Loucy (cell line): Measurements from ENCODE around the gene ZDBF2.

Source experiments
- H2AFZ ChIP-seq: fragments of 200-600 bp; sonication (generic); 2 replicates; pipeline ENCODE4 v1.6.0; 2016; ENCODE audit warnings: antibody characterized with exemption, mild to moderate bottlenecking, low read length, moderate library complexity
- H3F3A ChIP-seq: fragments of 200-600 bp; 2 replicates; pipeline ENCODE4 v1.6.0; 2016; ENCODE audit warnings: antibody characterized with exemption, low read depth, mild to moderate bottlenecking
- H3K27me3 ChIP-seq: fragments of 200-600 bp; sonication (generic); 2 replicates; pipeline ENCODE4 v1.6.1; 2014; ENCODE audit warnings: low read length, mild to moderate bottlenecking; ENCODE audit not compliant: insufficient read depth, poor library complexity, severe bottlenecking
- H3K36me3 ChIP-seq: fragments of 200-600 bp; sonication (generic); 2 replicates; pipeline ENCODE4 v1.6.1; 2016; ENCODE audit warnings: low read length; ENCODE audit not compliant: insufficient read depth
- H3K4me1 ChIP-seq: fragments of 200-600 bp; sonication (generic); 2 replicates; pipeline ENCODE4 v1.5.1; 2014; ENCODE audit warnings: low read length, mild to moderate bottlenecking; ENCODE audit not compliant: insufficient read depth, poor library complexity, severe bottlenecking
- H3K4me2 ChIP-seq: fragments of 200-600 bp; sonication (generic); 2 replicates; pipeline ENCODE4 v1.6.0; 2014; ENCODE audit warnings: antibody characterized with exemption, low read length, low read depth, mild to moderate bottlenecking; ENCODE audit not compliant: poor library complexity, severe bottlenecking
- H3K4me3 ChIP-seq: fragments of 200-600 bp; sonication (generic); 2 replicates; pipeline ENCODE4 v1.5.1; 2014; ENCODE audit warnings: low read length, mild to moderate bottlenecking, mixed read lengths; ENCODE audit not compliant: poor library complexity, severe bottlenecking
- H3K79me2 ChIP-seq: fragments of 200-600 bp; sonication (generic); 2 replicates; pipeline ENCODE4 v1.6.1; 2014; ENCODE audit warnings: low read length; ENCODE audit not compliant: insufficient read depth
- H3K9ac ChIP-seq: fragments of 200-600 bp; sonication (generic); 2 replicates; pipeline ENCODE4 v1.6.0; 2014; ENCODE audit warnings: mild to moderate bottlenecking, low read depth, low read length, moderate library complexity; ENCODE audit not compliant: poor library complexity, severe bottlenecking
- H3K9me2 ChIP-seq: fragments of 200-600 bp; sonication (generic); replicated peaks from 2 replicates; pipeline ENCODE4 v1.6.1; 2016; ENCODE audit warnings: low read depth, low read length, mixed read lengths
- H3K9me3 ChIP-seq: fragments of 200-600 bp; sonication (generic); 2 replicates; pipeline ENCODE4 v1.6.1; 2014; ENCODE audit warnings: mild to moderate bottlenecking, antibody characterized with exemption, low read length, low read depth; ENCODE audit not compliant: insufficient read depth
- H4K20me1 ChIP-seq: fragments of 200-600 bp; sonication (generic); 2 replicates; pipeline ENCODE4 v1.6.0; 2014; ENCODE audit warnings: antibody characterized with exemption, low read length, mild to moderate bottlenecking; ENCODE audit not compliant: insufficient read depth, poor library complexity, severe bottlenecking
- EZH2phosphoT487 ChIP-seq: fragments of 200-600 bp; IDR thresholded peaks from 2 replicates; pipeline ENCODE4 v1.6.1; 2018; ENCODE audit warnings: antibody characterized with exemption, mild to moderate bottlenecking, moderate library complexity, borderline replicate concordance
- TF ChIP-seq, protein P1 (sequence below): fragments of 200-600 bp; sonication (generic); conservative IDR thresholded peaks from 2 replicates; pipeline ENCODE4 v1.5.1; 2014; ENCODE audit warnings: mild to moderate bottlenecking, antibody characterized with exemption, low read length

The ZDBF2 gene

DNA sequence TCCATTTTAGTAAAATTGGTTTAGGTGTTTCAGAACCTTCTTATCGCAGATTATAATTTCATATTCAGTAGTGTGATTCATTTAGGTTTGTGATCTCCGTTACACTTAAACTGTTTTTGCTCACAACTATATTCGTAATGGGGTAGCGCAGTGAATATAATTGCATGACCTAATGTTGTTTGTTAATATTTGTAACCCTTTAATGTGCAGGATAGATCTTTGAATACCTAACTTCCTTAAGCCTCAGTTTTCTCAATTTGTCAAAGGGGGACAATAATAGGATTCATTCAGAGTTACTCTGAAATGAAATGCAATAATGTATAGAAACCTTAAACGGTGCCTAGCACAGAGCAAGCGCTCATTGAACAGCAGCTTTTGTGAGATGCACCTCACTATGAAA, 558 bp upstream of the ZDBF2 start:
- H4K20me1 ChIP-seq: no peaks in the 10 kb centered on the region
- no peak overlapping the region for H2AFZ ChIP-seq
- no peaks in the 10 kb centered on the region for H3K9me3 ChIP-seq
- H3K79me2 ChIP-seq: no peaks in the 10 kb centered on the region
- no peaks in the 10 kb centered on the region for H3K9me2 ChIP-seq
- H3K27me3 ChIP-seq: no peaks in the 10 kb centered on the region
- no peaks in the 10 kb centered on the region for H3F3A ChIP-seq
- H3K36me3 ChIP-seq: no peaks in the 10 kb centered on the region
- no peak for TF ChIP-seq EZH2phosphoT487
- TF ChIP-seq, protein P1, sequence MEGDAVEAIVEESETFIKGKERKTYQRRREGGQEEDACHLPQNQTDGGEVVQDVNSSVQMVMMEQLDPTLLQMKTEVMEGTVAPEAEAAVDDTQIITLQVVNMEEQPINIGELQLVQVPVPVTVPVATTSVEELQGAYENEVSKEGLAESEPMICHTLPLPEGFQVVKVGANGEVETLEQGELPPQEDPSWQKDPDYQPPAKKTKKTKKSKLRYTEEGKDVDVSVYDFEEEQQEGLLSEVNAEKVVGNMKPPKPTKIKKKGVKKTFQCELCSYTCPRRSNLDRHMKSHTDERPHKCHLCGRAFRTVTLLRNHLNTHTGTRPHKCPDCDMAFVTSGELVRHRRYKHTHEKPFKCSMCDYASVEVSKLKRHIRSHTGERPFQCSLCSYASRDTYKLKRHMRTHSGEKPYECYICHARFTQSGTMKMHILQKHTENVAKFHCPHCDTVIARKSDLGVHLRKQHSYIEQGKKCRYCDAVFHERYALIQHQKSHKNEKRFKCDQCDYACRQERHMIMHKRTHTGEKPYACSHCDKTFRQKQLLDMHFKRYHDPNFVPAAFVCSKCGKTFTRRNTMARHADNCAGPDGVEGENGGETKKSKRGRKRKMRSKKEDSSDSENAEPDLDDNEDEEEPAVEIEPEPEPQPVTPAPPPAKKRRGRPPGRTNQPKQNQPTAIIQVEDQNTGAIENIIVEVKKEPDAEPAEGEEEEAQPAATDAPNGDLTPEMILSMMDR: no peak
- H3K4me2 ChIP-seq: no peak overlapping the region
- H3K9ac ChIP-seq: no peak overlapping the region
- no peak overlapping the region for H3K4me3 ChIP-seq
- no peaks in the 10 kb centered on the region for H3K4me1 ChIP-seq

DNA sequence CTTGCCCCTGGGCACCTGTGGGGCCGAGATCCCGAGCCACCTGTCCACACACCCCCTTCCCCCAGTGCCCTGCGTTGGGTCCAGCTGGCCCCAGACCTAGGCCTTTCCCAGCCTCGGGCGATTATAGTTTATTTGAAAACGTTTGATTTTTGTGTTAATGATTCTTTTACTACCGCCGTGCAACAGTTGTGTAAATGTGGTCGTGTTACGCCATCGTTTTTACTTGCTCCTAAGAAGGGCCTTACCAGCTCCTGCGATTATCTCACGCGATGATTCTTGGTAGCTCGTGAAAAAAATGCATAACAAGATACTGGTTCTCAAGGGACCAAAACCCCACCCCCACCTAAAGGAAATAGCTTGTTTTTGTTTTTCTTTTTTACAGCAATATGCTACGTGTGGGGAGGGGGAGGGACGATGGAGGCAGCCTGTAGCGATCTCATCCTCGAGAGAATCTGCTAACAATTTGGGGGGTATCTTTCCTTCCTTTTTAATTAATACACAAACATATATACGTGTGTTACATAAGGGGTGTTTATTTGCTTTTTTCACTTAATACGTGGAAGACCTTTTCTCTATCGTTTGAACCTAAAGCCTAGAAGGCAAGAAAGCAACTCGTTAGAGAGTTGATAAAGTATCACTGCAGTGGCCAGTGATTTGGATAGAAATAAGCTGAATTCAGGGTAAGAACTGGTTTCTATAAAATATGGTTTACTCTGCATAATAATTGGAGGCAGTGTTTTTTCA, 1.0 kb downstream of the ZDBF2 start:
- Histone ChIP-seq H3K4me2 (no peak overlapping the region), H3F3A (no peaks in the 10 kb centered on the region), H3K9me3 (no peaks in the 10 kb centered on the region), H3K9me2 (no peaks in the 10 kb centered on the region), H3K9ac (no peak overlapping the region), H2AFZ (no peak overlapping the region), H3K27me3 (no peaks in the 10 kb centered on the region), H3K4me1 (no peaks in the 10 kb centered on the region), H3K79me2 (no peaks in the 10 kb centered on the region), H4K20me1 (no peaks in the 10 kb centered on the region), H3K4me3 (no peak overlapping the region), H3K36me3 (no peaks in the 10 kb centered on the region)
- no peak for TF ChIP-seq EZH2phosphoT487

DNA sequence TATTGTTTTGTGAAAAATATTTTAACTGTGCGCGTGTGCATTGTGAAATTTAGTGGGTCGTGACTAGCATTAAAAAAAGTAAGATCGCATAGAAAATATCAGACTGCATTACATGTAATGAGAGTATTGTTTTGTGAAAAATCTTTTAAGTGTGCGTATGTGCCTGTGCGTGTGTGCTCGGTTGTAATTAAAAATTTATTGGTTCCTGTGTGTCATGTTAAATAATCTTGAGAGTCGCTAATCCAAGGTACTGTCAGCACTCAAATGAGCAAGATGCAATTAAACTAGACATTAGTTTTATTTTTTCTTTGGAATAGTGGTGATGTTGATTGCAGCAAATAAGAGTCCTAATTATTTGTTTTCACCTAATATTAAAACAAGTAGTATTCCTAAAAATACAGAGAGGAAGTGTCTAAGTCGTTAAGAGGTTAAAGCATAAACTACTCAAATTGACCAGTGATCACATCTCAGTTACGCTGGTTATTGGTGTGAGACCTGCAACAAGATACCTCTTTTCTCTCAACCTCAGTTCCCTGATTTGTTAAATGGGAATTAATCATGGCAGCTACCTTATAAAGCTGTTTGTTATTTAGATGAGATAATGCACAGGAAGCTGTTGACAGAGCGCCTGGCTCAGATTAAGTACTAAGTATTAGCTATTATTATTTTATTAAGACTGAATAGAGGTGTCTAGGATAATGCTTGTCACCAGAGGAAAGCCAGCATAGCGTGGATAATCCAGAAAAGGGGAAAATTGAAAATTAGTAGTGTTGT, 1.9 kb downstream of the ZDBF2 start:
- Histone ChIP-seq H3K4me3 (no peak overlapping the region), H4K20me1 (no peaks in the 10 kb centered on the region), H3K9me2 (no peaks in the 10 kb centered on the region), H3F3A (no peaks in the 10 kb centered on the region), H3K9me3 (no peaks in the 10 kb centered on the region), H3K4me1 (no peaks in the 10 kb centered on the region), H3K79me2 (no peaks in the 10 kb centered on the region), H2AFZ (no peak overlapping the region), H3K27me3 (no peaks in the 10 kb centered on the region), H3K9ac (no peak overlapping the region), H3K36me3 (no peaks in the 10 kb centered on the region), H3K4me2 (no peak overlapping the region)
- TF ChIP-seq, protein P1: no peak
- no peak for TF ChIP-seq EZH2phosphoT487
